HG03520 (cell line): ENCODE data around the gene CMC1.

Experiments used
- ATAC-seq: cut with Tn5 transposase; IDR thresholded peaks from one replicate; pipeline ENCODE4 v1.9.1; 2021; ENCODE audit warnings: mild to moderate bottlenecking, moderate library complexity; ENCODE audit not compliant: unreplicated experiment

CMC1 gene

DNA sequence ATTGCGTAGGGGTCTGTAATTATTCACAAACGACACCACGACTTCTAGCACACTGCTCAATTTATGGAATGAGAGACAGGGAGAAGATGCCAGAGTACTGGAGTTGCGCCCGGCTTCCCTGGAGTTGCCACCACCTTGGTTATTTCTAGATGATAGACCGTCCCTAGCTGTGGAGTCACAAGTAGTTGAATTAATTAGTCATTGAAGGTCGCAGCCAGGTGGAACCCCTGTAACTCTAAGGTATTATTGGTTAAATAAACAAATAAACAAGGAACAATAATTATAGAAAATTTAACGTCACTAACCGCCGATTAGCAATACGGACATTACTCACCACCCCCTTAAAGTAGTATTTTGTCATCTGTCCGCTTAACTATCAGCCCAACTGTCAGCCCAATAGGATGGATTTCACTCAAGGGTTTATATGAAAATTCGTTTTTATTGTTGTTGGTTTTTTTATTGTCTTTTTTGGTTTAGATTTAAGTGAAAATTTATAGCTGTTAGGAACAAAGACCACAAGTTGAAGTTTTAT, 108.1 kb downstream of the CMC1 start:
- ATAC-seq: no peak
